PC-3 (cell line): Measurements from ENCODE around the gene DKK3. TPM values are rescaled to one million over a fixed set of nuclear protein-coding genes. Genes with fewer than 3 reads are reported as not detected.

ENCODE experiments used
- ATAC-seq: fragments of 200-7000 bp; cut with Tn5 transposase; 2 replicates; pipeline ENCODE4 v1.9.1; 2020; ENCODE audit warnings: mild to moderate bottlenecking, moderate library complexity
- BruUV-seq: library from RNA; stranded (reverse); fragments of 400-500 nt; replicated peaks from 2 replicates; lab custom pipeline; 2021; lab: Mats Ljungman, UMichigan
- CTCF ChIA-PET: fragments of 300-600 bp; sonication (Branson Sonifier 250); formaldehyde crosslinking; loops from one replicate; lab custom pipeline; 2022; ENCODE audit warnings: antibody characterized with exemption; lab: Charles Lee
- POLR2A ChIA-PET: fragments of 300-600 bp; sonication (Branson Sonifier 250); formaldehyde crosslinking; loops from one replicate; lab custom pipeline; 2022; ENCODE audit warnings: antibody characterized with exemption; ENCODE audit not compliant: unreplicated experiment; lab: Charles Lee
- DNase-seq: peaks from one replicate; pipeline ENCODE4 v3.0.0-alpha.2; 2015
- H2AFZ ChIP-seq: fragments of 300-600 bp; sonication (generic); 2 replicates; pipeline ENCODE4 v1.6.0; 2016; ENCODE audit warnings: antibody characterized with exemption, low read length
- H3F3A ChIP-seq: fragments of 300-600 bp; sonication (generic); one replicate; pipeline ENCODE4 v1.6.0; 2017; ENCODE audit warnings: antibody characterized with exemption, low read length, control low read depth, mild to moderate bottlenecking; ENCODE audit not compliant: unreplicated experiment
- H3K27ac ChIP-seq: fragments of 300-600 bp; sonication (generic); 2 replicates; pipeline ENCODE4 v1.5.1; 2016; ENCODE audit warnings: mild to moderate bottlenecking, low read length
- H3K27me3 ChIP-seq: fragments of 300-600 bp; sonication (generic); 2 replicates; pipeline ENCODE4 v1.6.1; 2016; ENCODE audit warnings: low read length, mixed read lengths
- H3K36me3 ChIP-seq: fragments of 300-600 bp; sonication (generic); 2 replicates; pipeline ENCODE4 v1.6.1; 2016; ENCODE audit warnings: low read depth, mixed run types, low read length, mixed read lengths
- H3K4me1 ChIP-seq: fragments of 300-600 bp; sonication (generic); 2 replicates; pipeline ENCODE4 v1.5.1; 2016; ENCODE audit warnings: low read length; ENCODE audit not compliant: insufficient read depth
- H3K4me2 ChIP-seq: fragments of 300-600 bp; sonication (generic); 2 replicates; pipeline ENCODE4 v1.6.0; 2016; ENCODE audit warnings: low read length
- H3K4me3 ChIP-seq: fragments of 300-600 bp; sonication (generic); 2 replicates; pipeline ENCODE4 v1.5.1; 2016; ENCODE audit warnings: mild to moderate bottlenecking, low read length, mixed read lengths
- H3K79me2 ChIP-seq: fragments of 300-600 bp; sonication (generic); 2 replicates; pipeline ENCODE4 v1.6.1; 2017; ENCODE audit warnings: low read length, mixed read lengths
- H3K9ac ChIP-seq: fragments of 300-600 bp; sonication (generic); 2 replicates; pipeline ENCODE4 v1.6.0; 2016; ENCODE audit warnings: mild to moderate bottlenecking, low read length
- H3K9me2 ChIP-seq: fragments of 300-600 bp; sonication (generic); replicated peaks from 2 replicates; pipeline ENCODE4 v1.6.1; 2016; ENCODE audit warnings: mixed run types, low read length, mixed read lengths
- H3K9me3 ChIP-seq: fragments of 300-600 bp; sonication (generic); 2 replicates; pipeline ENCODE4 v1.6.1; 2016; ENCODE audit warnings: low read length, mixed read lengths
- H4K20me1 ChIP-seq: fragments of 300-600 bp; sonication (generic); 2 replicates; pipeline ENCODE4 v1.6.1; 2016; ENCODE audit warnings: low read length, mixed read lengths
- CTCF ChIP-seq: fragments of 300-600 bp; sonication (generic); conservative IDR thresholded peaks from 2 replicates; pipeline ENCODE4 v1.5.1; 2017; ENCODE audit warnings: antibody characterized with exemption, low read depth, mild to moderate bottlenecking, low read length
- EZH2 ChIP-seq: fragments of 300-600 bp; sonication (generic); IDR thresholded peaks from one replicate; pipeline ENCODE4 v1.6.1; 2017; ENCODE audit warnings: antibody characterized with exemption, mild to moderate bottlenecking, low read length; ENCODE audit not compliant: unreplicated experiment
- EZH2phosphoT487 ChIP-seq: fragments of 300-600 bp; sonication (generic); IDR thresholded peaks from 2 replicates; pipeline ENCODE4 v1.6.1; 2018; ENCODE audit warnings: mild to moderate bottlenecking, antibody characterized with exemption, low read length, borderline replicate concordance
- intact Hi-C: fragments of 100-400 bp; cut with micrococcal nuclease; formaldehyde crosslinking; loops from 2 replicates; pipeline ENCODE4 v1.9.0; 2023
- total RNA-seq: library from RNA; depleted of rRNA; stranded (reverse); fragments of >200 nt; gene quantifications from 2 replicates; pipeline ENCODE4 v1.2.3, GENCODE V29; 2014

DKK3 gene
- total RNA-seq, 1 experiment from 2014 or later: 0.07 TPM

- Histone ChIP-seq H3K9me3 (no peaks in the 10 kb centered on the region), H3K9ac (no peak overlapping the region), H3K4me3 (no peak overlapping the region), H3K27me3 (no peaks in the 10 kb centered on the region), H2AFZ (no peak overlapping the region), H3K9me2 (no peaks in the 10 kb centered on the region), H3K4me1 (no peaks in the 10 kb centered on the region), H3F3A (no peaks in the 10 kb centered on the region), H4K20me1 (no peaks in the 10 kb centered on the region), H3K4me2 (no peak overlapping the region), H3K79me2 (no peaks in the 10 kb centered on the region), H3K36me3 (no peaks in the 10 kb centered on the region), H3K27ac (no peak overlapping the region)
- ATAC-seq (0 out of 2 replicates have a peak, but pooled peaks have one; percentile 29), DNase-seq (peak; percentile 19)
- no peak for TF ChIP-seq CTCF
- TF ChIP-seq EZH2: no peak
- TF ChIP-seq EZH2phosphoT487: no peak
- ChIA-PET CTCF (no interaction called here), POLR2A (no interaction called here)
- intact Hi-C loops: no loop called here
- BruUV-seq: no TSS peak
Observed at GRCh38 chr11:12013781-12014180, 5.4 kb upstream of the DKK3 start.

GRCh38 chr11:12009617-12010321 is 1.3 kb upstream of the DKK3 start:
- ChIA-PET CTCF (no interaction called here), POLR2A (no interaction called here)
- intact Hi-C loops: no loop called here
- Histone ChIP-seq H3K27me3 (no peaks in the 10 kb centered on the region), H3K27ac (no peak overlapping the region), H3K36me3 (no peaks in the 10 kb centered on the region), H3K4me1 (peaks cover 10% of the 10 kb centered on the region), H3F3A (no peaks in the 10 kb centered on the region), H2AFZ (no peak overlapping the region), H3K9me2 (no peaks in the 10 kb centered on the region), H3K4me3 (no peak overlapping the region), H4K20me1 (no peaks in the 10 kb centered on the region), H3K9me3 (no peaks in the 10 kb centered on the region), H3K9ac (no peak overlapping the region), H3K79me2 (no peaks in the 10 kb centered on the region), H3K4me2 (no peak overlapping the region)
- DNase-seq (no peak), ATAC-seq (no peak)
- TF ChIP-seq EZH2 (no peak), EZH2phosphoT487 (no peak), CTCF (no peak)
- BruUV-seq: no TSS peak

- ChIA-PET CTCF (no interaction called here), POLR2A (no interaction called here)
- intact Hi-C loops: no loop called here
- Histone ChIP-seq H3K27ac (no peak overlapping the region), H3K9me3 (no peaks in the 10 kb centered on the region), H3K4me1 (peaks cover 10% of the 10 kb centered on the region), H3K9me2 (no peaks in the 10 kb centered on the region), H4K20me1 (no peaks in the 10 kb centered on the region), H3K36me3 (no peaks in the 10 kb centered on the region), H3K4me3 (no peak overlapping the region), H3F3A (no peaks in the 10 kb centered on the region), H3K79me2 (no peaks in the 10 kb centered on the region), H2AFZ (no peak overlapping the region), H3K4me2 (no peak overlapping the region), H3K27me3 (no peaks in the 10 kb centered on the region), H3K9ac (no peak overlapping the region)
- no peak for TF ChIP-seq EZH2phosphoT487
- no peak for ATAC-seq
- no peak for DNase-seq
- BruUV-seq: no TSS peak
Observed at GRCh38 chr11:12008790-12009616, 577 bp upstream of the DKK3 start.
